GM19438 (cell line): Measurements from ENCODE around the gene JAKMIP3.

Source experiments
- ATAC-seq: cut with Tn5 transposase; IDR thresholded peaks from one replicate; pipeline ENCODE4 v1.9.1; 2021; ENCODE audit warnings: low read depth; ENCODE audit not compliant: unreplicated experiment

JAKMIP3 gene

DNA sequence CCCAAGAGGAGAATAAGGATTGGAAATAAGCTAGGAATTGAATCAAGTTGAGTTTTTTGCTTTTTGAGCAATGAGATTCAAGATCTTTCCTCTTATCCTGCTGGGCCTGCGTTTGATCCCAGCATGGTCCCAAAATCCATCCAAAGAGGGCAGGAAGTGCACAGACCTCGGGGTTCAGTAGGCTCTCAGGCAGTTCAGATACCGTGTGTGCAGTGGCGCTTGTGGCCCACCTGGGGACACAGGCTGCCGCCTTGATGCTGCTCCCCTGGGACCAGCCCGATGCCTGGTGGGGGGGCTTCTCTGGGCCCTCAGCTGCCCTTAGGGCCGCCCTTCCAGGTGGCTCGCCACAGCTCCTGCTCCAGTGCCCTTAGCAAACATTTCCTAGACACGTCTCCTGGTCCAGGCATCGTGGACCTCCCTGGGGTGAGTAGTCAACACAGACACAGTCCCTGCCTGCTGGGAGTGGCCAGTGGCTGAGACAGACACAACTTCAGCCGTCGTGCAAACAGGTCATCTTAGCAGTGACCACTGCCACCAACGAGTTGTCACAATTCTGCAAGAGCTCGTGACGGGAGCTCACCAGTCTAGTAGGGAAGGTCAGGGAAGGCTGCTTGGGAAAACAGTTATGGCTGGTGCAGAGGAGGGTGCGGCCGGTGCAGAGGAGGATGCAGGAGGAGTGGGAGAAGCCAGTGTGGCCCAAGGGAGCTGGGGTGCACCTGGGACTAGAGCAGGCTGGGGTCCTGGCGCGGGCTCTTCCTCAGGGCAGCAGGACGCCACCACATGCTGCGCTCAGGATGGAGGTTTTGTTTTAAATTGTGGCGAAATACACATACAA lies 21.7 kb upstream of the JAKMIP3 start:
- no peak for ATAC-seq

DNA sequence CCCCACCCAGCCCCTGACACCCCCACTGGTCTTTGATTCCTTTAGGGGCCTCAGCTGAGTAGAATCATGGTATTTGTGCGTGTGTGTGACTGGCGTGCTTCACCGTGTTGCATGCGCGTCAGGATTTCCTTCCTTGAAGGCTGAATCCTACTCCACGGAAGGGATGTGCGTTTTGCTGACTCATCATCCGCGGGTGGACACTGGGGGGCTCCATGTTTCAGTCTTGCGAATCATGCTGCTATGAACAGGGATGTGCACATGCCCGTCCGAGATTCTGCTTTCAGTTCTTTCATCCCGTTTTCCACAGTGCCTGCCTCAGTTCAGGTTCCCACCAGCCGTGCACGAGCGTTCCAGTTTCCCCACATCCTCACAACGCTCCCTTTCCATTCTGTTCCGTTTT lies 20.9 kb upstream of the JAKMIP3 start:
- no peak for ATAC-seq

- no peak for ATAC-seq
These were observed 20.4 kb upstream of the JAKMIP3 start for GRCh38 chr10:132045324-132045723.

- no peak for ATAC-seq
These were observed 18.0 kb upstream of the JAKMIP3 start for GRCh38 chr10:132047575-132048293.

DNA sequence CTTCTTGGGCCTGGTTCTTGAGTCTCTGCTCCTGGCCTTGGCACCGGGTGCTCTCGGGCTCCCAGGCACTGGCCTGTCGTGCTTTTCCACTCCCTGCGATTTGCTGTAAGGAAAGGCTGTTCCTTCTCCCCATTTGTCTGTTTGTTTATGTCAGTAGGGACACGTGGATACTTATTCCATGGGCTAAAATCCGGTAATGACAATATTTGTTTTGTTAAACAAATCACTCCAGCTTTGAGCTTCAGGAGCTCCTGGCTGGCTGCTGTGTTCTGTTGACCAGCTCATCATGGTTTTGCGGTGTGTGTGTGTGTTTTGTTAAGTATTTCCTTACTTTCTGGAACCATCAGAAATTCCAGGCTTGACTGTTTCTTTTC lies 17.5 kb upstream of the JAKMIP3 start:
- ATAC-seq: no peak

- no peak for ATAC-seq
These were observed 15.6 kb upstream of the JAKMIP3 start for GRCh38 chr10:132050191-132050590.

DNA sequence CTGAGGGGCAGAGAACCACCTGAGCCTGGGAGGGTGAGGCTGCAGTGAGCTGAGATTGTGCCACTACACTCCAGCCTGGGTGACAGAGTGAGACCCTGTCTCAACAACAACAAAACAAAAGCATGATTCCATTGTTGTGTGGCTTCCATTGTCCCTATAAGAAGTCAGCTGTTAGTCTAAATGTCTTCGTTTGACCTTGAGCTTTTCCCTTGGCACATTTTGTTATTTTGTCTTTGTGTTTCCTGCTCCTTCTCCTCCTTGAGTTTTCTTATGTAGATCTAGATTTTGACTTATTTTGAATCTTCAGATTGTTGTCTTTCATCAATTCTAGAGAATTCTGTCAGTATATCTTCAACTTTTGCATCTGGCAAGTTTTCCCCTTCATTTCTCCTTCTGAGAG lies 13.6 kb upstream of the JAKMIP3 start:
- ATAC-seq: no peak

- no peak for ATAC-seq
These were observed 11.2 kb upstream of the JAKMIP3 start for GRCh38 chr10:132054564-132054963.

DNA sequence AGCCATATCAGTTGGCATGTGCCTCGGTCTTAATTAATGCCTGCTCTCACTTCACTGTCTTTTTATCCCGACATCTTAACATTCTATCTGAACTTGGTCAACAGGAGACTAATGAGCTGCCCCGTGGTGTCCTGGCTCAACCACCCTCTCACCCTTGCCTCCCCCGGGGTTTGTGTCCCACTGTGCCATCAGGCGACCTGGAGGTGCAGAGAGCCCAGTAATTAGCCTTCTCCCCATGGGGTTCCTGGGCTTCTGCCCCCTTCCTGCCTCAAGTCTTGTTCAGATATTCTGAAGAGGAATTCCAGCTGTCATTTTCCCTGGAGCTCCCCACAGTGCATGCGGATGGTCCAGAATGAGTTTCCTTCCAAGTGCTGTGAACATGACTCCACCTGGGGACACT lies 10.1 kb upstream of the JAKMIP3 start:
- ATAC-seq: no peak

DNA sequence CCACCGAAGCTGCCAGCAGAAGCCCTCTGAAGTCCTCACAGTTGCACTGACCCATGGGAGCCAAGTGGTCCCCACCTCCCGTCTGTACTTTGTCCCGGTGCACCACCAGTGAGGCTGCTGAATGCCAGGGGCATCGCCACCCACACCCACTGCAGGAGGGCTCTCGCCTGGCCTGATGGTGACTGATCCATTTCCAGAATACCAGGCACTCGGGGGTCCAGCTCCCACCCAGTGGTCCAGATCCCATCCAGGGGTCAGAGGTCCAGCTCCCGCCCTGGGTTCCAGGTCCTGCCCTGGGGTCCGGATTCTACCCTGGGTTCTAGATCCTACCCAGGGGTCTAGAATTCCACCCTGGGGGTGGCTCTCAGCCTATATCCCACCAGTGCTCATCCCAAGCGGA lies 9.1 kb upstream of the JAKMIP3 start:
- ATAC-seq: no peak

DNA sequence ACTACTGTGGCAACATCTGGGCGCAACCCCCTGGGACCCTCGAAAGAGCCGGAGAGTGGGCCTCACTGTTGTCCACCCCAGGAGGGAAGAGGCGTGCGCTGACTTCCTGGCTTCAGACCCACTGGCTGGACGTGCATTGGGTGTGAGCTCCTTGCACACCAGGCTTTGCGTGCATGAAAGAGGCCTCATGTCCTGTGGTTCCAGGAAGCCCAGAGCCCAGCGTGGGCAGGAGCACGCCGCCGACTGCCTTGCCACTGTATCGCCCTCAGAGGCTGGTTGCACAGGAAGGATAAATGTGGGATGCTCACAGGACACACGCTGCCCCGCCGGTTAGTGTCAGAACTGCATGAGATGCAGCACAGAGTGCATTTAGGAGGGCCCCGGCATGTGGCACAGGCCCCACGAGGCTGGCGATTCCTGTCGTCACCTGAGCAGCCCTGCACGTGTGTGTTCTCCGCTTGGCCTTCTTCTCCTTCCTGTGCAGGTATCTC lies 8.5 kb upstream of the JAKMIP3 start:
- no peak for ATAC-seq

DNA sequence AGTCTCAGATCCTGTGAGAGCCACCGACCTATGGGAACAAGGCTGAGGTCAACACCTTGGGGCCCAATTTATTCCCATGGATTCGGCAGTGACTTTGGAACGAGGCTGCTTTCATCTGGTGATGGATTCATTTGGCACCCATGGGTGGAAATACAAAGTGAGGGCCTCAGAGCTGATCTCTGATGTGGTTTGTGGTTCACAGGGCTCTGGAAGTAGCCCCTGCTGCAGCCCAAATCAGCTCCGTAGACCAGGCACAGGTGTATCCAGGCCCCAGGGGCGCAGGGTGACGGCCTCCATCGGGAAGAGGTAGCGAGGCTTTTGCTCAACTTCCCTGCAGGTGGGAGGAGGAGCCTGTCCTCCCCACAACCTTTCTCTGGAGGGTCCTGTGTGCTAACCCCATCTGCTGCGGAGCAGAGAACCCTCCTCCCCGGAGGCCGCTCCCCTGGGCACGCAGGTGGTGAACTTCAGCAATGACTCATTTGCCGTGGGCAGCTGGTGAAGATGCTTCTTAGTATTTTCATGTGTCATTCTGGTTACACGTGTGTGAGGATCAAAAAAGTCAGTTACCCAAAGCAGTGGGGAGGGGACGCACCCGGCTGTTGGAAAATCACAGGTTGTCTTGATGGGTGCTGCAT lies 7.5 kb upstream of the JAKMIP3 start:
- no peak for ATAC-seq

- ATAC-seq: no peak
These were observed 6.7 kb upstream of the JAKMIP3 start for GRCh38 chr10:132058793-132059759.

DNA sequence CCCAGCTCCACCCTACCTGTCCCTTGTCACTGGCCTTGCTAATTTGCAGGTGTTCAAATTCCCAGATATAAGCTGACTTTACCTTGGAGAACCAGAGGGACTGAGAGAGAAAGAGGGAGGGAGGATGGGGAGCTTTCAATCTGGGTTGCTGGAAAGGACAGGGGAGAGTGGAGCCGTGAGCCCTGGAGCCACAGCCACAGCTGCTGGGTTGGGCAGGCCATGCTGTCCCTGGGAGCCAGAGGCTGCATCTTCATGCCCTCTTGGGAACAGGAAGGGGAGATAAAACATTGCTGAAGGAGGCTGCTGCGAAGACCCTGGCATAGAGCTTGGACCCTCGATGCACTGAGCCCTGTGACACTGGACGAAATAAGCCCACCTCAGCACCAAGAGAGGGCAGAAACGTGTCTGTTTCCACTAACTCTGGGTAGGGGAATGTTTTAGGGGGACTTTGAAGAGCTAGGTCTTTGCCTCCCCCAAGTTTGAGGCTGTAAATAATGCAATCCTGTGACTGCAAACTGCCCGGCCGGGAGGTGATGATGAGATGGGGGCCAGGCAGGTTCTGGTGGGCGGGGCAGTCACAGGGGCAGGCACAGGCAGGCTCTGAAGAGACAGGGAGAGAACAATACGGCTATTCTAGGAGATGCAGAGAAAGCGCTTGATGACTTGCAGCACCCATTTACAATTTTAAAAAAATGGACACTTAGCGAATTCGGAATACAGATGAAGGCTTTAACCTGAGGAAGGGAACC lies 5.8 kb upstream of the JAKMIP3 start:
- no peak for ATAC-seq

DNA sequence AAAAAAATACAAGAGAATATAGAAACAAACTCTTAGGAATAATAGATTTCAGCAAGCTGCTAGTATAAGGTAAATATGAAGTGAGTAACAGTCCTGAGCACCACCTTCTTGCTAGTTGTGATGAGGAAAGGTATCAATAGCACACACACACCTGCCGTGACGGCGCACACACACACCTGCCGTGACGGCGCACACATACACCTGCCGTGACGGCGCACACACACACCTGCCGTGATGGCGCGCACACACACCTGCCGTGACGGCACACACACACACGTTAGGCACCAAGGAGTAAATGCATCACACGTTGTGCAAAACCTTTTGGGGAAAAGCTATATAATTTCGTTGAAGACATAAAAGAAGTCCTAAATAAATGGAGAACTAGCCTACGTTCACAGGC lies 4.7 kb upstream of the JAKMIP3 start:
- ATAC-seq: no peak

DNA sequence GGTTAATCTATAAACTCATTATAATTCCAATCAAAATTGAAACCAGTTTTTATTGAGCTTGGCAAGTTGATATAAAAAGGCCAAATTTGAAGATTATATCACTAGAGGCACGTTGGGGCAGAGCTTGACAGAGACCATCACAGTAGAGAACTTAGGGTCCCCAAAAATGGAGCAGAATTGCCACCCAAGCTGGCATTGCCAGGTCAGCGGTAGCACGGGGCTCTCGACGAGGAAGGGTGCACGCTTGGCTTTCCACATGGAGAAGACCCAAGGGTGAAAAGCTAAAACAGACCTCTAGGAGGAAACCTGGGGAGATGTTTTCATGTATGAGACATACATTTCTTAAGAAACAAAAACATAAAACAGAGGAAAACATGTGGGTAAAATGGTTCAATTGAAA lies 4.3 kb upstream of the JAKMIP3 start:
- no peak for ATAC-seq

DNA sequence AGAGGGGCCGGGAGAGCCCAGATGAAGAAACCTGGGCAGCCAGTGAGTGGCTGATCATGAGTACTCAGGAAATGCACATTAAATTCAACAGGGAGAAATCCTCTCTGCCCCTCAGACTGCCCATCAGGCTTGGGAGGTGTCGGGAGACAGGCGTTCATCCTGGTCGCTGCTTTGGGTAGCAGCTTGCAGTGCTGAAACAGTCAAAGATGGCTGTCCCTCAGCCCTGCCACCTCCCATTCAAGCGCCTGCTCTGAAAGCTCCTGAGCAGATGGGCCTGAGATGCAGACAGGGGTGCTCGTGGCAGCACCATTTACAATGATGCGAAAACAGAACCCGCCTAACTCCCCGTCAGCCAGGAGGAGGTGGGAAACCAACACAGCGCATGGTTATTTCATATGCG lies 3.6 kb upstream of the JAKMIP3 start:
- no peak for ATAC-seq

DNA sequence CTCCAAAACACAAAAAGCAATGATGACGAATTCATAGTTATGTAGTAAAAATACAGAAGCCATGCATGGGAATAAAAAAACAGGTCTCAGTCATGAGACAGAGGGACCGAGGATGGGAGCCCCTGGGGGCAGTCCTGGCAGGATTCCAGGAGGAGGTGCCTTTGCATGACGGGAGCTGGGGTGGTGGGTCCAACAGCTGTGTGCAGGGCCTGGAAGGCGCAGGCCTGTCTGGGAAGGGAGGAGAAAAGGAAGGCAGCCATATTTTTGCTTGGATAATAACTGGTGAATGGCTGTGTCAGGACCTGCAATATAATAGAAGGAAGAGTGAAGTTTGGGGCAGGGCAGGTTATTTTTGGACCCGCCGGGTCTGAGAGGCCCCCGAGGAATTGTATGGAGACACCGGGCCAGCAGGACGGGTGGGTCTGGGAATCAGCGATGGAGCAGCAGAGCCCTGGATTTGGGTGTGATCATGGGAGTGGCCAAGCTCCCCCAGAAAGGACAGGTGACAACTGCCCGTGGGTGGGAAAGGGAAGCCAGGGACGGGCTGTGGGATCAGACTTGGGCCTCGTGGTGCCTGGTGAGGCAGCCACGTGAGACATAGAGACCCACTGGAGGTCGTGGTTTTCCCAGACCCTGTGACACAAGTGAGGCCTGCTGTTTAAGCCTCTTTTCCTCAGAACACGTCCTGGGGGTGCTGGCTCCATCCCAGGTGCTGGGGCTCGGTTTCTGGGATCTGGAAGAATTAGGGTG lies 2.9 kb upstream of the JAKMIP3 start:
- ATAC-seq: no peak

- ATAC-seq: no peak
These were observed 2.3 kb upstream of the JAKMIP3 start for GRCh38 chr10:132063432-132063831.
